ENCODE measurements around the gene FAAP100. TPM values are rescaled to one million over a fixed set of nuclear protein-coding genes. Genes with fewer than 3 reads are reported as not detected.

The FAAP100 gene
- polyA plus RNA-seq, 1 of the 3 experiments (the other 2 are of a cell fraction), result 18.9 TPM

GRCh38 chr17:81545160-81545949 lies 6.8 kb downstream of the FAAP100 start (continued):
- TF ChIP-seq FOSL2 (IDR thresholded peaks at IDR 0.05; ENCODE audit: borderline replicate concordance, low read depth) (no peak), NRF1 (IDR thresholded peaks at IDR 0.05; ENCODE audit: low read depth, low read length) (no peak), REST (IDR thresholded peaks at IDR 0.05; ENCODE audit: low read depth, low read length) (no peak)

GRCh38 chr17:81544281-81544974 lies 7.7 kb downstream of the FAAP100 start:
- DNase-seq, result no peak
- Histone ChIP-seq H3K9ac (no peak overlapping the region), H4K20me1 (ENCODE audit: insufficient read depth) (no peaks in the 10 kb centered on the region), H3K4me1 (ENCODE audit: control insufficient read depth in 1 of 2, insufficient read depth in 2 of 2, low read depth in 1 of 2, low read length in 1 of 2) (peaks cover 0 to 4% of the 10 kb centered on the region in 2 experiments; a peak in 1 of 4 replicates), H3K27me3 (ENCODE audit: insufficient read depth) (no peaks in the 10 kb centered on the region), H2AFZ (ENCODE audit: low read depth) (no peak overlapping the region), H3F3A (replicated peaks; ENCODE audit: insufficient read depth) (peaks cover 6% of the 10 kb centered on the region), H3K4me2 (no peak overlapping the region), H3K4me3 (ENCODE audit: low read depth in 2 of 2, low read length in 1 of 2) (no peak overlapping the region), H3K27ac (ENCODE audit: low read depth in 2 of 2, low read length in 1 of 2) (no peak overlapping the region), H3K9me2 (no peaks in the 10 kb centered on the region), H3K36me3 (replicated peaks in 1 of 2; ENCODE audit: control insufficient read depth in 1 of 2, insufficient read depth in 2 of 2, low read length in 1 of 2) (peaks cover 43 to 74% of the 10 kb centered on the region in 2 experiments), H3K79me2 (ENCODE audit: insufficient read depth) (peaks cover 14% of the 10 kb centered on the region; the same call in 1 of the 2 replicates), H3K9me3 (no peaks in the 10 kb centered on the region)
- TF ChIP-seq USF1 (IDR thresholded peaks at IDR 0.05; ENCODE audit: borderline replicate concordance, low read depth), result no peak
- ChIA-PET CTCF (interaction anchor here (1.5 to 1.7 kb wide), 2 partner anchors 7 to 8 kb away, joined by 4 to 6 read pairs; no protein-coding TSS in a partner anchor), POLR2A (interaction anchor here (1.5 kb wide), 1 partner anchor 8 kb away, joined by 5 read pairs; the partner anchor contains the start of gene FAAP100)
- WGBS (ENCODE audit: low lambda C conversion rate), result 94% methylated on average over 10 of the region's 16 CpGs

GRCh38 chr17:81543756-81544155 lies 8.4 kb downstream of the FAAP100 start:
- Histone ChIP-seq H3F3A (replicated peaks; ENCODE audit: insufficient read depth) (peaks cover 6% of the 10 kb centered on the region), H3K4me1 (ENCODE audit: control insufficient read depth in 1 of 2, insufficient read depth in 2 of 2, low read depth in 1 of 2, low read length in 1 of 2) (no peaks in the 10 kb centered on the region), H4K20me1 (ENCODE audit: insufficient read depth) (no peaks in the 10 kb centered on the region), H3K36me3 (replicated peaks in 1 of 2; ENCODE audit: control insufficient read depth in 1 of 2, insufficient read depth in 2 of 2, low read length in 1 of 2) (peaks cover 40 to 72% of the 10 kb centered on the region in 2 experiments), H3K4me3 (ENCODE audit: low read depth in 2 of 2, low read length in 1 of 2) (no peak overlapping the region), H2AFZ (ENCODE audit: low read depth) (no peak overlapping the region), H3K4me2 (no peak overlapping the region), H3K9me2 (no peaks in the 10 kb centered on the region), H3K27ac (ENCODE audit: low read depth in 2 of 2, low read length in 1 of 2) (no peak overlapping the region), H3K9me3 (no peaks in the 10 kb centered on the region), H3K79me2 (ENCODE audit: insufficient read depth) (peaks cover 9% of the 10 kb centered on the region; the same call in 1 of the 2 replicates), H3K27me3 (ENCODE audit: insufficient read depth) (no peaks in the 10 kb centered on the region), H3K9ac (no peak overlapping the region)
- TF ChIP-seq REST (IDR thresholded peaks at IDR 0.05; ENCODE audit: low read depth, low read length) (no peak), POLR2AphosphoS5 (IDR thresholded peaks at IDR 0.05; ENCODE audit: low read depth, low read length) (no peak), CTCF (IDR thresholded peaks at IDR 0.05) (no peak)
- no peak for DNase-seq
- ChIA-PET CTCF (interaction anchor here (0.8 to 2.0 kb wide), 6 partner anchors 8 to 252 kb away, joined by 3 to 7 read pairs (median 4); no protein-coding TSS in a partner anchor), POLR2A (interaction anchor here (1.5 kb wide), 1 partner anchor 9 kb away, joined by 5 read pairs; the partner anchor contains the start of gene FAAP100)
- WGBS (ENCODE audit: low lambda C conversion rate), result 96% methylated on average over 13 of the region's 15 CpGs
